CD1c-positive myeloid dendritic cell (primary cell): ENCODE data around the gene ZKSCAN3.
"Not testable (repeated sequence)": the region's sequence is repeated elsewhere in the genome, so short reads cannot be mapped to it uniquely, and the experiment has no call there.

Experiments used
- DNase-seq: peaks from one replicate; pipeline ENCODE4 v3.0.0-alpha.2; 2016; ENCODE audit errors: extremely low spot score

ZKSCAN3 gene

GRCh38 chr6:28373925-28374324 lies 24.2 kb downstream of the ZKSCAN3 start:
- DNase-seq, result no peak

- DNase-seq, result no peak
These were observed 28.1 kb downstream of the ZKSCAN3 start for GRCh38 chr6:28377879-28378278.

GRCh38 chr6:28378644-28379043 lies 28.9 kb downstream of the ZKSCAN3 start:
- DNase-seq, result no peak

GRCh38 chr6:28380381-28380780 lies 30.6 kb downstream of the ZKSCAN3 start:
- DNase-seq, result no peak

- peak; percentile 92 for DNase-seq
These were observed 33.7 kb downstream of the ZKSCAN3 start for GRCh38 chr6:28383235-28384142.

GRCh38 chr6:28384143-28384533 lies 34.4 kb downstream of the ZKSCAN3 start:
- DNase-seq, result no peak

- no peak for DNase-seq
These were observed 40.9 kb downstream of the ZKSCAN3 start for GRCh38 chr6:28390688-28391087.

GRCh38 chr6:28393912-28394662 lies 44.3 kb downstream of the ZKSCAN3 start:
- no peak for DNase-seq

GRCh38 chr6:28395918-28396317 lies 46.2 kb downstream of the ZKSCAN3 start:
- no peak for DNase-seq

- DNase-seq, result peak; percentile 86
These were observed 49.8 kb downstream of the ZKSCAN3 start, which contains the start of gene ZSCAN12 for GRCh38 chr6:28399350-28400121. ZSCAN12 (minus strand) TSS chr6:28399747; CDS start chr6:28398405, 1,342 bp downstream.

- no peak for DNase-seq
These were observed 50.3 kb downstream of the ZKSCAN3 start for GRCh38 chr6:28400122-28400451.

GRCh38 chr6:28401172-28401571 lies 51.4 kb downstream of the ZKSCAN3 start:
- DNase-seq, result no peak

GRCh38 chr6:28402197-28402596 lies 52.5 kb downstream of the ZKSCAN3 start:
- no peak for DNase-seq

GRCh38 chr6:28403923-28404322 lies 54.2 kb downstream of the ZKSCAN3 start:
- not testable (repeated sequence) for DNase-seq

GRCh38 chr6:28407401-28407800 lies 57.7 kb downstream of the ZKSCAN3 start:
- DNase-seq, result no peak

GRCh38 chr6:28408076-28408802 lies 58.5 kb downstream of the ZKSCAN3 start:
- no peak for DNase-seq

- no peak for DNase-seq
These were observed 61.0 kb downstream of the ZKSCAN3 start for GRCh38 chr6:28410767-28411166.

- no peak for DNase-seq
These were observed 63.9 kb downstream of the ZKSCAN3 start for GRCh38 chr6:28413681-28414080.
